HepG2 (cell line): ENCODE data around the gene RHCE. TPM values are rescaled to one million over a fixed set of nuclear protein-coding genes. Genes with fewer than 3 reads are reported as not detected.

Experiments
- ARID3A ChIP-seq: IDR thresholded peaks from 2 replicates; pipeline ENCODE4 v1.6.1; 2012; ENCODE audit warnings: low read depth, low read length, improper control_type of control experiment
- BHLHE40 ChIP-seq: IDR thresholded peaks from 2 replicates; pipeline ENCODE4 v1.6.1; 2011; ENCODE audit warnings: low read length, improper control_type of control experiment
- GLI4 ChIP-seq: sonication (generic); formaldehyde crosslinking; IDR thresholded peaks from 2 replicates; pipeline ENCODE4 v1.5.1; 2020; ENCODE audit warnings: missing genetic modification reagents, mild to moderate bottlenecking, moderate library complexity, borderline replicate concordance
- HDAC2 ChIP-seq: sonication (generic); formaldehyde crosslinking; IDR thresholded peaks from 2 replicates; pipeline ENCODE4 v1.4.0; 2020; ENCODE audit warnings: missing genetic modification reagents
- IKZF4 ChIP-seq: sonication (generic); formaldehyde crosslinking; IDR thresholded peaks from 2 replicates; pipeline ENCODE4 v1.5.1; 2020; ENCODE audit warnings: borderline replicate concordance, mild to moderate bottlenecking, low read depth, missing genetic modification reagents; ENCODE audit errors: not compliant biosample characterization
- KDM1A ChIP-seq: IDR thresholded peaks from 2 replicates; pipeline ENCODE4 v1.6.1; 2016; ENCODE audit warnings: missing compliant biosample characterization
- MAF1 ChIP-seq: sonication (generic); formaldehyde crosslinking; IDR thresholded peaks from 2 replicates; pipeline ENCODE4 v1.5.0; 2020; ENCODE audit warnings: missing genetic modification reagents, borderline replicate concordance
- POLR2AphosphoS5 ChIP-seq: IDR thresholded peaks from 2 replicates; pipeline ENCODE4 v1.6.1; 2012; ENCODE audit warnings: low read depth, low read length
- SMYD3 ChIP-seq: sonication (generic); formaldehyde crosslinking; IDR thresholded peaks from 2 replicates; pipeline ENCODE4 v1.8.1; 2023; ENCODE audit warnings: mild to moderate bottlenecking, missing genetic modification reagents
- SSRP1 ChIP-seq: IDR thresholded peaks from 2 replicates; pipeline ENCODE4 v1.6.1; 2016; ENCODE audit warnings: control low read depth
- ZFP62 ChIP-seq: sonication (generic); formaldehyde crosslinking; IDR thresholded peaks from 2 replicates; pipeline ENCODE4 v1.4.0; 2020; ENCODE audit warnings: missing genetic modification reagents
- ZNF33A ChIP-seq: sonication (generic); formaldehyde crosslinking; IDR thresholded peaks from 2 replicates; pipeline ENCODE4 v1.5.1; 2020; ENCODE audit warnings: missing genetic modification reagents, mild to moderate bottlenecking, moderate library complexity, borderline replicate concordance
- ZNF674 ChIP-seq: sonication (generic); formaldehyde crosslinking; IDR thresholded peaks from 2 replicates; pipeline ENCODE4 v1.5.0; 2020; ENCODE audit warnings: low read depth, mild to moderate bottlenecking, missing genetic modification reagents
- ZNF747 ChIP-seq: sonication (generic); formaldehyde crosslinking; IDR thresholded peaks from 2 replicates; pipeline ENCODE4 v1.8.1; 2023; ENCODE audit warnings: missing genetic modification reagents, mild to moderate bottlenecking, borderline replicate concordance
- ZUFSP ChIP-seq: sonication (generic); formaldehyde crosslinking; IDR thresholded peaks from 2 replicates; pipeline ENCODE4 v1.9.0; 2021; ENCODE audit warnings: missing genetic modification reagents, mild to moderate bottlenecking, borderline replicate concordance
- polyA plus RNA-seq, 8 experiments: library from polyadenylated mRNA; depleted of rRNA in 3 of 8; stranded (reverse) in 7 of 8; unstranded in 1 of 8; fragments of >200 nt; fragmentation: Illumina TruSeq in 4 of 8; extraction: Trizol in 4 of 8; gene quantifications; 2 replicates each; pipeline versions ENCODE4 v1.2.1 to v1.2.3, GENCODE V29; 2011 to 2016; ENCODE audit warnings: low read depth in 4 of 8, missing spikeins in 1 of 8, mixed read lengths in 1 of 8; ENCODE audit not compliant: insufficient read depth in 1 of 8
- total RNA-seq, 5 experiments: library from RNA; depleted of rRNA; stranded (reverse); fragments of >200 nt; fragmentation: Illumina TruSeq; extraction: Trizol; gene quantifications; 2 replicates each; pipeline ENCODE4 v1.2.3, GENCODE V29; 2016; ENCODE audit warnings: low read depth in 1 of 5
- TF ChIP-seq, protein P1 (sequence below): fragments of 450-650 bp; IDR thresholded peaks from 2 replicates; pipeline ENCODE4 v1.6.1; 2016
- TF ChIP-seq, protein P2 (sequence below): sonication (generic); formaldehyde crosslinking; IDR thresholded peaks from 2 replicates; pipeline ENCODE4 v1.9.0; 2022; ENCODE audit warnings: low read depth, missing genetic modification reagents

The RHCE gene
- total and polyA plus RNA-seq, 2 of the 13 experiments (the other 11 are each of a cell fraction or from before 2014, with no cell fraction given): 0.30 TPM; not detected in 1

DNA sequence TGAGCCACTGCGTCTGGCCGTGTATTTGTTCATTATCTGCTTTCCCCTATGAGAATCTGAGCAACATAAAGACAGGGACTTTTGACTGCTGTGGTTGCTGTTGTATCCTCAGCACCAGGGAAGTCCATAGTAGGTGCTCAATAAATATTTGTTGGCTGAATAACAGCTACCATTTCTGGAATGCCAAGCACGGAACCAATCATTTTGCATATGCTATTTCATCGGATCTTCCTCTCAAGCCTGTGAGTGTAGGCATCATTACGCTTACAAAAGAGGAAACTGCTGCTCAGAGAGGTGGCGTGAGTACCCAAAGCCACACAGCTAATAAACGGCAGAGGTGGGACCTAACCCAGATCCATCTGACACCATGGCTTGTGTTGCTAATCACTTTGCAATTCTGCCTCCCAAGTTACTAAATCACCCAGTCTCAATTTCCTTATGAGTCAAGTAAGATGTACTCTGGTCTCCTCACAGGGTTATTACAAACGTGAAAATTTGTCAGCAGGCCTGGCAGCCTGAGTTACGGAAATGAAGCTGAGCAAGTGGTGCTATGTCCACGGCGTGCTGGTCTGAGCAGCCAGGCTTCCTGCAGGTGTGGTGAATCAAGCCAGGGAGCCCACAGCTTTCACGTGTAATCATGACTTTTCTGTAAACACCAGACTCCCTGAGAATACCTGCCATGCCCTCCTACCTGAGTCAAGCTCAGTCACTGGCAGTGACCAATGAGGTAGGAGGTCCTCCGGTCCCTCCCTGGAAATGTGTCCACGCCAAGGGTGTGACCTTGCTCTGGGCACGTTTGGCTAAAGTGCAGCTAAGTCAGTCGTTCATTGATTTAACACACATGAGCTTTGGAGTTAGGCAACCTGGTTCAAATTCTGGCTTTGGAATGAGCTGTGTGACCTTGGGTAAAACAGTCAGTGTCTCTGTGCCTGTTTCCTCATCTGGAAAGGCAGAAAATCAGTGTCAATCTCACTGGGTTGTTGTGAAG lies 4.8 kb upstream of the RHCE start (continued):
- peak; percentile 78 for TF ChIP-seq BHLHE40
- TF ChIP-seq POLR2AphosphoS5: no peak
- TF ChIP-seq ZUFSP (CRISPR knock-in tag): no peak
- TF ChIP-seq IKZF4 (CRISPR knock-in tag): no peak
- TF ChIP-seq SMYD3: no peak
- TF ChIP-seq SSRP1 (CRISPR knock-in tag): no peak
- no peak for TF ChIP-seq ZNF674 (CRISPR knock-in tag)
- TF ChIP-seq ARID3A: no peak
- peak; percentile 43 for TF ChIP-seq HDAC2
- TF ChIP-seq KDM1A: peak; percentile 88
- TF ChIP-seq, protein P1, sequence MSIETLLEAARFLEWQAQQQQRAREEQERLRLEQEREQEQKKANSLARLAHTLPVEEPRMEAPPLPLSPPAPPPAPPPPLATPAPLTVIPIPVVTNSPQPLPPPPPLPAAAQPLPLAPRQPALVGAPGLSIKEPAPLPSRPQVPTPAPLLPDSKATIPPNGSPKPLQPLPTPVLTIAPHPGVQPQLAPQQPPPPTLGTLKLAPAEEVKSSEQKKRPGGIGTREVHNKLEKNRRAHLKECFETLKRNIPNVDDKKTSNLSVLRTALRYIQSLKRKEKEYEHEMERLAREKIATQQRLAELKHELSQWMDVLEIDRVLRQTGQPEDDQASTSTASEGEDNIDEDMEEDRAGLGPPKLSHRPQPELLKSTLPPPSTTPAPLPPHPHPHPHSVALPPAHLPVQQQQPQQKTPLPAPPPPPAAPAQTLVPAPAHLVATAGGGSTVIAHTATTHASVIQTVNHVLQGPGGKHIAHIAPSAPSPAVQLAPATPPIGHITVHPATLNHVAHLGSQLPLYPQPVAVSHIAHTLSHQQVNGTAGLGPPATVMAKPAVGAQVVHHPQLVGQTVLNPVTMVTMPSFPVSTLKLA: no peak
- TF ChIP-seq MAF1: no peak
- TF ChIP-seq ZNF33A (CRISPR knock-in tag): no peak
- no peak for TF ChIP-seq ZFP62
- no peak for TF ChIP-seq GLI4
- TF ChIP-seq, protein P2, sequence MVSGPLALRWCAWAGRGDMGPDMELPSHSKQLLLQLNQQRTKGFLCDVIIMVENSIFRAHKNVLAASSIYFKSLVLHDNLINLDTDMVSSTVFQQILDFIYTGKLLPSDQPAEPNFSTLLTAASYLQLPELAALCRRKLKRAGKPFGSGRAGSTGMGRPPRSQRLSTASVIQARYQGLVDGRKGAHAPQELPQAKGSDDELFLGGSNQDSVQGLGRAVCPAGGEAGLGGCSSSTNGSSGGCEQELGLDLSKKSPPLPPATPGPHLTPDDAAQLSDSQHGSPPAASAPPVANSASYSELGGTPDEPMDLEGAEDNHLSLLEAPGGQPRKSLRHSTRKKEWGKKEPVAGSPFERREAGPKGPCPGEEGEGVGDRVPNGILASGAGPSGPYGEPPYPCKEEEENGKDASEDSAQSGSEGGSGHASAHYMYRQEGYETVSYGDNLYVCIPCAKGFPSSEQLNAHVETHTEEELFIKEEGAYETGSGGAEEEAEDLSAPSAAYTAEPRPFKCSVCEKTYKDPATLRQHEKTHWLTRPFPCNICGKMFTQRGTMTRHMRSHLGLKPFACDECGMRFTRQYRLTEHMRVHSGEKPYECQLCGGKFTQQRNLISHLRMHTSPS (CRISPR knock-in tag): no peak
- TF ChIP-seq ZNF747 (CRISPR knock-in tag): no peak
